Heart right ventricle (tissue), 16 donors: Measurements from ENCODE around the gene TRIM8. TPM values are rescaled to one million over a fixed set of nuclear protein-coding genes. Genes with fewer than 3 reads are reported as not detected.

Experiments
- ATAC-seq, 8 donors: fragments of 200-7000 bp; cut with Tn5 transposase; one replicate each; pipeline ENCODE4 v1.9.1; 2020; ENCODE audit warnings: mild to moderate bottlenecking in 8 of 8, moderate library complexity in 8 of 8, moderate number of reproducible peaks in 1 of 8
- DNase-seq, 2 donors: peaks; one replicate each; pipeline ENCODE4 v3.0.0-alpha.2; 2020
- H3K27ac ChIP-seq, 10 donors: fragments of 200-600 bp; sonication (generic) in 2 of 10; one replicate each; pipeline versions ENCODE4 v1.5.0 to v1.8.0; 2020 to 2022; ENCODE audit warnings: mild to moderate bottlenecking in 3 of 10
- H3K27me3 ChIP-seq, 7 donors: fragments of 200-600 bp; one replicate each; pipeline ENCODE4 v1.8.0; 2021 to 2022; ENCODE audit warnings: mild to moderate bottlenecking in 2 of 7
- H3K36me3 ChIP-seq, 9 donors: fragments of 200-600 bp; sonication (generic) in 1 of 9; one replicate each; pipeline versions ENCODE4 v1.5.0 to v1.8.0; 2020 to 2022; ENCODE audit warnings: mild to moderate bottlenecking in 2 of 9
- H3K4me1 ChIP-seq, 9 donors: fragments of 200-600 bp; sonication (generic) in 1 of 9; one replicate each; pipeline versions ENCODE4 v1.5.0 to v1.8.0; 2020 to 2022; ENCODE audit warnings: mild to moderate bottlenecking in 4 of 9
- H3K4me3 ChIP-seq, 10 donors: fragments of 200-600 bp; sonication (generic) in 2 of 10; one replicate each; pipeline versions ENCODE4 v1.5.0 to v1.8.0; 2020 to 2022; ENCODE audit warnings: mild to moderate bottlenecking in 7 of 10, moderate library complexity in 2 of 10
- H3K9me3 ChIP-seq, 11 donors: fragments of 200-600 bp in 10 of 11; sonication (generic) in 2 of 11; one replicate each; pipeline versions ENCODE4 v1.5.0 to v1.8.0; 2013 to 2022; ENCODE audit warnings: mild to moderate bottlenecking in 2 of 11, control low read depth in 1 of 11, moderate library complexity in 1 of 11
- CTCF ChIP-seq, 9 donors: fragments of 200-600 bp; sonication (generic) in 2 of 9; IDR thresholded peaks; one replicate each; pipeline versions ENCODE4 v1.5.0 to v1.8.0; 2021 to 2022; ENCODE audit warnings: antibody characterized with exemption in 9 of 9, mild to moderate bottlenecking in 5 of 9, moderate library complexity in 1 of 9
- WGBS, 2 donors: extraction: QIAGEN DNeasy Blood & Tissue Kit; methylation state at CpG; one replicate each; pipeline ENCODE4 v1.1.7; 2013; ENCODE audit warnings: inconsistent platforms in 1 of 2; 5-methylcytosine and 5-hydroxymethylcytosine counted together
- intact Hi-C, 10 donors: fragments of 100-400 bp; cut with DNase I; formaldehyde crosslinking; loops; one replicate each; pipeline versions ENCODE4 v1.11.1 to v1.14.2; 2022
- polyA plus RNA-seq, 2 donors: library from polyadenylated mRNA; stranded (reverse); fragments of 200-250 nt; gene quantifications; one replicate each; pipeline ENCODE4 v1.2.3, GENCODE V29; 2013
- total RNA-seq, 10 donors: library from RNA; stranded (reverse); fragmentation: NEBNext Ultra II Directional in 3 of 10; extraction: Animal tissue kit (Norgen Biotek cat#: 25700) in 3 of 10; gene quantifications; one replicate each; pipeline versions ENCODE4 v1.2.1 to v1.2.4, GENCODE V29; 2021 to 2023
- donor health status: Arrhythmogenic right ventricular cardiomyopathy.
- donor health status: ischemic (EF 13 %, LVEDD 7.1; RV severe dilation, severe dysfunction).
- donor health status: healthy with polysubstance abuse.
- donor health status: DM: no; HTN: yes; CAD: no.
- donor health status: DM: no; HTN: no; CAD: no.
- donor health status: ischemic (EF 25% LVEDD 6.9; RV normal size, moderate dysfunction).
- donor health status: ischemic (EF 25% LVEDD 5.7; RV mildly dilated, moderate dysfunction).
- donor health status: healthy.
- donor health status: DM: yes; HTN: yes; CAD: no.
- donor health status: Ischemic cardiomyopathy.
- donor health status: ischemic (EF 35%, LVEDD 5.7; RV mildly dilated, moderate dysfunction).
- donor health status: nonischemic (EF 11% LVEDD 7.7; RV severe dilation, severe dysfunction).
- donor health status: DM: yes; HTN: yes; CAD: no.
- donor health status: PGD.
- donor health status: ischemic (EF 29% LVEDD 5.4; RV normal size, mild dysfunction).
- donor health status: nonischemic (EF 23%, LVEDD 6.1; RV moderate dilation, normal function).

The TRIM8 gene
- total and polyA plus RNA-seq, 12 donors, result 27.9 to 147 (median 88.8) TPM

DNA sequence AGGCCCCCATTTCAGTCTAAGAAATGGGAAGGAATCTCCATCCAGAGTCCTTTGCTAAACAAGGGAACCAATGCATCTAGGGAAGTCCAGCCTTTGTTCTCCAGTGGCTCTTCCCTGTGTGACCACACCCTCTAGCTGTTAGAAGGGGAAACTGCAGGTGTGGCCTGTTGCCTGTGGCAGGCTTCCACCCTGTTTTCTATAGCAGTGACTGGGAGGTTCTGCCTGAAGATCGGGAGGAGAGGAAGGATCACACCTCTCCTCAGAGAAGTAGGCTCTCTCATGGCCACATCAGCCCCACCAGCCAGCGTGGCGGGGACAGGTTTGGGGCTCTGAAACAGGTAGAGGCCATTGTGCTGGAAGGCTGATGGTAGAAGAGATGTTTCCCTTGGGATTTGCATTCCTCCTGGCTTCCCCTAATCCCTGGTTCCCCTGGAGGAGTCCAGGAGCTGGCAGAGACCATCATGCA lies 47.7 kb upstream of the TRIM8 start:
- Histone ChIP-seq H3K27me3 (no peaks in the 10 kb centered on the region), H3K9me3 (no peaks in the 10 kb centered on the region), H3K36me3 (peaks cover 0 to 79% (median 8%) of the 10 kb centered on the region in 9 donors), H3K27ac (peak overlapping the region in 9 of 10 donors; percentile 63 to 93 (median 75)), H3K4me3 (peak overlapping the region in 2 of 10 donors; percentile 4 to 5), H3K4me1 (peaks cover 20 to 68% (median 62%) of the 10 kb centered on the region in 9 donors)
- ATAC-seq (peak; percentile 39 to 79 (median 56)), DNase-seq (no peak)
- WGBS, 2 donors, result 35 to 58% methylated on average over 3 of the region's 3 CpGs
- peak; percentile 64 to 87 (median 80) for TF ChIP-seq CTCF (IDR thresholded peaks at IDR 0.05)
- intact Hi-C loops, result loop anchor here in 4 of 10 donors (2.0 to 5.0 kb wide), 3 partner anchors 46 to 51 kb away; partner anchors contain the start of gene TRIM8 (in 2 of the 4)

- ATAC-seq (peak; percentile 27 to 74 (median 52)), DNase-seq (peak in 1 of 2 donors; percentile 46)
- peaks cover 0 to 87% (median 8%) of the 10 kb centered on the region in 9 donors for H3K36me3 ChIP-seq
- H3K9me3 ChIP-seq, result no peaks in the 10 kb centered on the region
- WGBS, 2 donors, result 48 to 54% methylated on average over 16 of the region's 16 CpGs
- H3K27me3 ChIP-seq, result no peaks in the 10 kb centered on the region
- peak overlapping the region in 1 of 10 donors; percentile 4 for H3K4me3 ChIP-seq
- intact Hi-C loops, result loop anchor here in 4 of 10 donors (2.0 to 5.0 kb wide), 3 partner anchors 45 to 50 kb away; partner anchors contain the start of gene TRIM8 (in 2 of the 4)
- TF ChIP-seq CTCF (IDR thresholded peaks at IDR 0.05), result no peak
- peaks cover 20 to 77% (median 70%) of the 10 kb centered on the region in 9 donors for H3K4me1 ChIP-seq
- H3K27ac ChIP-seq, result peak overlapping the region; percentile 8 to 93 (median 76)
These were observed 46.9 kb upstream of the TRIM8 start for GRCh38 chr10:102597131-102597991.

- Histone ChIP-seq H3K36me3 (peaks cover 0 to 94% (median 8%) of the 10 kb centered on the region in 9 donors), H3K4me3 (no peak overlapping the region), H3K27me3 (no peaks in the 10 kb centered on the region), H3K4me1 (peaks cover 20 to 85% (median 75%) of the 10 kb centered on the region in 9 donors), H3K27ac (peak overlapping the region in 9 of 10 donors; percentile 68 to 93 (median 77)), H3K9me3 (no peaks in the 10 kb centered on the region)
- no peak for TF ChIP-seq CTCF (IDR thresholded peaks at IDR 0.05)
- intact Hi-C loops, result loop anchor here in 3 of 10 donors (5.0 kb wide), 2 partner anchors 44 to 49 kb away; partner anchors contain the start of gene TRIM8 (in 1 of the 3)
- ATAC-seq (no peak), DNase-seq (no peak)
- 60 to 70% methylated on average over 8 of the region's 8 CpGs for WGBS, 2 donors
These were observed 46.0 kb upstream of the TRIM8 start for GRCh38 chr10:102598243-102598642.
